OCI-LY7 (cell line): Measurements from ENCODE around the gene TBRG4. TPM values are rescaled to one million over a fixed set of nuclear protein-coding genes. Genes with fewer than 3 reads are reported as not detected.

Source experiments
- BruUV-seq: library from RNA; stranded (reverse); fragments of 400-500 nt; replicated peaks from 2 replicates; lab custom pipeline; 2021; lab: Mats Ljungman, UMichigan
- CTCF ChIA-PET: fragments of 300-600 bp; sonication (Branson Sonifier 250); formaldehyde crosslinking; loops from one replicate; lab custom pipeline; 2022; ENCODE audit warnings: antibody characterized with exemption; ENCODE audit not compliant: unreplicated experiment; lab: Charles Lee
- POLR2A ChIA-PET: fragments of 300-600 bp; sonication (Branson Sonifier 250); formaldehyde crosslinking; loops from one replicate; lab custom pipeline; 2022; ENCODE audit warnings: antibody characterized with exemption; lab: Charles Lee
- DNase-seq: peaks from one replicate; pipeline ENCODE4 v3.0.0-alpha.2; 2015; ENCODE audit warnings: low spot score
- H2AFZ ChIP-seq: fragments of 200-600 bp; sonication (generic), shearing (Covaris generic); 2 replicates; pipeline ENCODE4 v1.6.1; 2014; ENCODE audit warnings: mild to moderate bottlenecking, antibody characterized with exemption, low read length, moderate library complexity
- H3K27ac ChIP-seq: fragments of 200-600 bp; sonication (generic); 2 replicates; pipeline ENCODE4 v1.5.1; 2014; ENCODE audit warnings: mixed run types, low read depth, mild to moderate bottlenecking, moderate library complexity, low read length, inconsistent platforms; ENCODE audit not compliant: poor library complexity, severe bottlenecking
- H3K36me3 ChIP-seq: fragments of 200-600 bp; sonication (generic); 2 replicates; pipeline ENCODE4 v1.6.1; 2014; ENCODE audit warnings: mild to moderate bottlenecking, antibody characterized with exemption, low read length, moderate library complexity, mixed read lengths; ENCODE audit not compliant: insufficient read depth
- H3K4me1 ChIP-seq: fragments of 200-600 bp; sonication (generic); 2 replicates; pipeline ENCODE4 v1.5.1; 2014; ENCODE audit warnings: mild to moderate bottlenecking, low read length; ENCODE audit not compliant: insufficient read depth, poor library complexity, severe bottlenecking
- H3K4me2 ChIP-seq: fragments of 200-600 bp; sonication (generic); 2 replicates; pipeline ENCODE4 v1.6.1; 2014; ENCODE audit warnings: mild to moderate bottlenecking, low read length
- H3K4me3 ChIP-seq: fragments of 200-600 bp; sonication (generic); 2 replicates; pipeline ENCODE4 v1.5.1; 2014; ENCODE audit warnings: mild to moderate bottlenecking, low read depth, low read length; ENCODE audit not compliant: poor library complexity, severe bottlenecking
- H3K79me2 ChIP-seq: fragments of 200-600 bp; sonication (generic); 2 replicates; pipeline ENCODE4 v1.6.1; 2016; ENCODE audit warnings: low read depth, mild to moderate bottlenecking, low read length, moderate library complexity, mixed read lengths; ENCODE audit not compliant: insufficient read depth
- H3K9me2 ChIP-seq: fragments of 200-600 bp; sonication (generic); 2 replicates; pipeline ENCODE4 v1.6.1; 2016; ENCODE audit warnings: mild to moderate bottlenecking, low read length, mixed read lengths; ENCODE audit not compliant: insufficient read depth
- H3K9me3 ChIP-seq: fragments of 200-600 bp; sonication (generic); 2 replicates; pipeline ENCODE4 v1.6.1; 2014; ENCODE audit warnings: mild to moderate bottlenecking, mixed run types, low read length, mixed read lengths
- H4K20me1 ChIP-seq: fragments of 200-600 bp; sonication (generic); 2 replicates; pipeline ENCODE4 v1.6.1; 2014; ENCODE audit warnings: mild to moderate bottlenecking, antibody characterized with exemption, low read length, moderate library complexity, mixed read lengths; ENCODE audit not compliant: insufficient read depth
- CTCF ChIP-seq: fragments of 200-600 bp; sonication (generic); conservative IDR thresholded peaks from 2 replicates; pipeline ENCODE4 v1.5.1; 2014; ENCODE audit warnings: mild to moderate bottlenecking, antibody characterized with exemption, low read length, moderate library complexity, mixed read lengths
- EZH2phosphoT487 ChIP-seq: fragments of 200-600 bp; sonication (generic); IDR thresholded peaks from 2 replicates; pipeline ENCODE4 v1.6.1; 2018; ENCODE audit warnings: low read depth, borderline replicate concordance, mild to moderate bottlenecking, mixed run types, antibody characterized with exemption, low read length, moderate library complexity, mixed read lengths
- intact Hi-C: fragments of 100-400 bp; cut with micrococcal nuclease; formaldehyde crosslinking; loops from one replicate; pipeline ENCODE4 v1.10.0; 2022; ENCODE audit not compliant: unreplicated experiment
- total RNA-seq, 2 experiments: library from RNA; depleted of rRNA in 1 of 2; stranded (reverse); fragments of >200 nt in 1 of 2; shearing (Covaris generic) in 1 of 2; gene quantifications; 2 replicates each; pipeline ENCODE4 v1.2.3, GENCODE V29; 2014 to 2022

The TBRG4 gene
- total RNA-seq, 2 experiments from 2014 or later: 113 to 141 TPM

DNA sequence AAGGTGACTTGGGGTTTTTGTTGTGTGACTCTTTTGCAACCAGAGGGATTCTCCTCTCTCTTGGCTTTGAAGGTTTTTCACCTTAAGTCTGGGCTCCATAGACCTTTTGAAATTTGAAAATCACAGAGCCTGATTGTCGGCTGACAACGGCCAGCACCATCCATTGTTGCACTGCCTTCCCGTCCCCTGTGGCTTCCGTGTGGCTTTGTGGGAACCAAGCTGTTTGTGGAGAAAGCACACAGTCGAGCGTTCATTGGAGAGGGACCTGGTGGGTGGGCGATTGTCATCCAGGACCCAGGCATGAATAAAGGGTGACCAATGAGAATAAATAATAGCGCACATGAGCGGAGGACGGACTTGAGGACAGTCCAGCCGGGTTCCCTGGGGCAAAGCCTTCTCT is 38.7 kb upstream of the TBRG4 start:
- intact Hi-C loops: no loop called here
- Histone ChIP-seq H3K27ac (no peak overlapping the region), H3K4me2 (no peak overlapping the region), H3K36me3 (no peaks in the 10 kb centered on the region), H4K20me1 (no peaks in the 10 kb centered on the region), H3K9me2 (no peaks in the 10 kb centered on the region), H2AFZ (no peak overlapping the region), H3K4me3 (no peak overlapping the region), H3K9me3 (no peaks in the 10 kb centered on the region), H3K79me2 (no peaks in the 10 kb centered on the region), H3K4me1 (peaks cover 6% of the 10 kb centered on the region)
- no peak for DNase-seq
- no peak for TF ChIP-seq EZH2phosphoT487
- BruUV-seq: no TSS peak
- CTCF ChIA-PET: no interaction called here
- POLR2A ChIA-PET: no interaction called here

- Histone ChIP-seq H2AFZ (no peak overlapping the region), H3K27ac (no peak overlapping the region), H3K36me3 (no peaks in the 10 kb centered on the region), H3K4me1 (peaks cover 6% of the 10 kb centered on the region), H3K9me2 (no peaks in the 10 kb centered on the region), H3K4me2 (no peak overlapping the region), H3K9me3 (no peaks in the 10 kb centered on the region), H4K20me1 (no peaks in the 10 kb centered on the region), H3K4me3 (no peak overlapping the region), H3K79me2 (no peaks in the 10 kb centered on the region)
- ChIA-PET CTCF (no interaction called here), POLR2A (interaction anchor here (0.8 kb wide), 1 partner anchor 11 kb away, joined by 3 read pairs; no protein-coding TSS in a partner anchor)
- intact Hi-C loops: no loop called here
- DNase-seq: no peak
- no TSS peak for BruUV-seq
- TF ChIP-seq CTCF (no peak), EZH2phosphoT487 (no peak)
Observed at GRCh38 chr7:45149606-45150005, 38.1 kb upstream of the TBRG4 start.

- H4K20me1 ChIP-seq: no peaks in the 10 kb centered on the region
- POLR2A ChIA-PET: interaction anchor here (0.8 kb wide), 1 partner anchor 12 kb away, joined by 3 read pairs; no protein-coding TSS in a partner anchor
- no peaks in the 10 kb centered on the region for H3K9me3 ChIP-seq
- H2AFZ ChIP-seq: no peak overlapping the region
- no peaks in the 10 kb centered on the region for H3K9me2 ChIP-seq
- H3K4me2 ChIP-seq: no peak overlapping the region
- H3K79me2 ChIP-seq: no peaks in the 10 kb centered on the region
- peaks cover 6% of the 10 kb centered on the region for H3K4me1 ChIP-seq
- no TSS peak for BruUV-seq
- CTCF ChIA-PET: no interaction called here
- TF ChIP-seq EZH2phosphoT487 (no peak), CTCF (no peak)
- DNase-seq: no peak
- intact Hi-C loops: no loop called here
- H3K27ac ChIP-seq: no peak overlapping the region
- H3K4me3 ChIP-seq: no peak overlapping the region
- H3K36me3 ChIP-seq: no peaks in the 10 kb centered on the region
Observed at GRCh38 chr7:45148653-45148973, 37.1 kb upstream of the TBRG4 start.
